Measurements from ENCODE around the gene WDR7. TPM values are rescaled to one million over a fixed set of nuclear protein-coding genes. Genes with fewer than 3 reads are reported as not detected.

WDR7 gene
- total RNA-seq, 1 experiment from 2014 or later = 20.9 TPM

DNA sequence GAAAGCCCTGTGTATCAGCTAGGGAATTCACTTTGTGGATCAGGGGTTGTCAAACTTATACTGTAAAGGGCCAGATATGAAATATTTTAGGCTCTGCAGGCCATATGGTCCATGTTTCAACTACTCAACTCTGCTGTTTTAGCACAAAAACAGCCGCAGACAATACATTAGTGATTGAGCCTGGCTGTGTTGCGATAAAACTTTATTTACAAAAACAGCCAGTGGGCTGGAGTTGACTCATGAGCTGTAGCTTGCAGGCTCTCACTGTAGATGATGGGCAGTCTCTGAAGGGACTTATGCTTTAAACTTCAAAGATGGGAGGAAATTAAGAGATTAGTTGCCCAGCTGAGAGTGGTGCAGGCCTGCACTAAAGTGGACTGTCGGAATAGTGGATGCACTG, 33.1 kb downstream of the WDR7 start:
- no peaks in the 10 kb centered on the region for H3K36me3 ChIP-seq (ENCODE audit: insufficient read depth, low read length)
- H3K27ac ChIP-seq (ENCODE audit: low read length) = no peak overlapping the region
- peaks cover 9% of the 10 kb centered on the region for H3K4me1 ChIP-seq (ENCODE audit: low read length)
- no peak overlapping the region for H2AFZ ChIP-seq (ENCODE audit: low read length)
- H3K9ac ChIP-seq (ENCODE audit: low read length) = no peak overlapping the region
- H4K20me1 ChIP-seq (ENCODE audit: insufficient read depth, low read depth, low read length) = no peaks in the 10 kb centered on the region
- H3K9me3 ChIP-seq (ENCODE audit: low read length) = no peaks in the 10 kb centered on the region
- H3K4me2 ChIP-seq (ENCODE audit: low read depth, low read length, poor library complexity, severe bottlenecking) = no peak overlapping the region
- H3K79me2 ChIP-seq (ENCODE audit: low read length) = no peaks in the 10 kb centered on the region
- H3K27me3 ChIP-seq (ENCODE audit: low read length) = no peaks in the 10 kb centered on the region
- no peak for DNase-seq
- H3K9me2 ChIP-seq (replicated peaks; ENCODE audit: insufficient read depth, low read length) = no peaks in the 10 kb centered on the region
- no peak overlapping the region for H3K4me3 ChIP-seq (ENCODE audit: low read length)

DNA sequence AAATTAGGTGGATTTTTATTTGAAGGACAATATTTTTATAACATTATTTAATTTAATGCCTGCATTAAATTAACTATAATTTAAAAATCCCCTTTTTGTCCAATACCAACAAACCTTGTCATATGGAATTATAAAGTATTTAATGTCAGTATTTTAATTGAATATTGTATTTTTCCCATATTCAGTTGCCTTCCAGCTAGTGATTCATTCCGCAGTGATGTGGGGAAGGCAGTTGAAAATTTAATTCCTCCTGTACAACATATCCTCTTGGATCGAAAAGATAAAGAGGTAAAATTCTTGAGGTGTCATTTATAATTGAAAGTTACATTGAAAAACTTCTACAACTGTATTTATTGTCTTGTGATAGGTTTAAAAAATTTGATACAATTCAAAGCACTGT, 40.4 kb downstream of the WDR7 start:
- Histone ChIP-seq H3K27ac (ENCODE audit: low read length) (no peak overlapping the region), H3K9ac (ENCODE audit: low read length) (no peak overlapping the region), H4K20me1 (ENCODE audit: insufficient read depth, low read depth, low read length) (no peaks in the 10 kb centered on the region), H3K9me3 (ENCODE audit: low read length) (no peaks in the 10 kb centered on the region), H3K79me2 (ENCODE audit: low read length) (no peaks in the 10 kb centered on the region), H3K9me2 (replicated peaks; ENCODE audit: insufficient read depth, low read length) (no peaks in the 10 kb centered on the region), H2AFZ (ENCODE audit: low read length) (no peak overlapping the region), H3K27me3 (ENCODE audit: low read length) (no peaks in the 10 kb centered on the region), H3K4me2 (ENCODE audit: low read depth, low read length, poor library complexity, severe bottlenecking) (no peak overlapping the region), H3K36me3 (ENCODE audit: insufficient read depth, low read length) (no peaks in the 10 kb centered on the region; the same call in 1 of the 2 replicates), H3K4me3 (ENCODE audit: low read length) (no peak overlapping the region), H3K4me1 (ENCODE audit: low read length) (no peaks in the 10 kb centered on the region)
- no peak for DNase-seq

DNA sequence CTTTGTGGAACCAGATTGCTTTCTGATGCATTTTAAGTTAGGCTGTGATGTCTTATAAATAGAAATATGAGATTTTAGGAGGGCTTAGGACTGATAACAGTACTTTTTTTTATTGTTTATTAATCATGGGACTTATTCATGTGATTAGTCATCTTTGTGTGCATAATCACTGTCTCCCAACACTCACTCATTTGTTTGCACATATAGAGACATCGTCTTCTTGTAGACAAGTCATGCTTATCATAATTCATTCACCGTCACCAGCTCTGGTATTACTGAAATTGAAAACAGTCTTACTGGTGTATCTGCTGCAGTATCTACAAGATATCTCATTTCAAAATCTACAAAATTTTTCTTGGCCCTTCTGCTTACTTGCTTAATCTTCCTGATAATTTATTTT, 45.8 kb downstream of the WDR7 start:
- H2AFZ ChIP-seq (ENCODE audit: low read length) = no peak overlapping the region
- DNase-seq = no peak
- H3K79me2 ChIP-seq (ENCODE audit: low read length) = no peaks in the 10 kb centered on the region
- no peaks in the 10 kb centered on the region for H3K4me1 ChIP-seq (ENCODE audit: low read length)
- no peak overlapping the region for H3K4me3 ChIP-seq (ENCODE audit: low read length)
- H3K4me2 ChIP-seq (ENCODE audit: low read depth, low read length, poor library complexity, severe bottlenecking) = no peak overlapping the region
- no peak overlapping the region for H3K9ac ChIP-seq (ENCODE audit: low read length)
- H3K36me3 ChIP-seq (ENCODE audit: insufficient read depth, low read length) = no peaks in the 10 kb centered on the region; the same call in 1 of the 2 replicates
- H3K9me2 ChIP-seq (replicated peaks; ENCODE audit: insufficient read depth, low read length) = no peaks in the 10 kb centered on the region
- H3K27me3 ChIP-seq (ENCODE audit: low read length) = no peaks in the 10 kb centered on the region
- H3K9me3 ChIP-seq (ENCODE audit: low read length) = no peaks in the 10 kb centered on the region
- H4K20me1 ChIP-seq (ENCODE audit: insufficient read depth, low read depth, low read length) = no peaks in the 10 kb centered on the region
- H3K27ac ChIP-seq (ENCODE audit: low read length) = no peak overlapping the region

DNA sequence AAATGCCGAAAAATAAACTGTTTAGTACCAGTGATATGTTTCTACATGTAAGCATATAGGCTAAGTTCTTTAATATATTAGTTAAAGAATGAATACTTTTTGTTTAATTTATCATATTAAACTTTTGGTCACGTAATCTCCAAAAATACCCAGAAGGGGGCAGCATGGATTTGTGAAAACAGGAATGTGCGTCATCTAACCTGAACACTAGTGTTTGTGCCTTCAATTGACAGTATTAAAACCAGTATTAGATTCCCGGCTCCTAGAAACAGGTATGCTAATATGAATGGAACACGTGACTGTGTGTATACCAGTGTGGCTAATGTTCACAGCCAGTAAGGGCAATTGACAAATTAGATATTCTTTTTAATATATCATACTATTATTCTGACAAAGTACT, 51.8 kb downstream of the WDR7 start:
- H3K27me3 ChIP-seq (ENCODE audit: low read length) = no peaks in the 10 kb centered on the region
- peak overlapping the region; percentile 45 for H3K4me2 ChIP-seq (ENCODE audit: low read depth, low read length, poor library complexity, severe bottlenecking)
- H3K4me3 ChIP-seq (ENCODE audit: low read length) = no peak overlapping the region
- H3K4me1 ChIP-seq (ENCODE audit: low read length) = peaks cover 8% of the 10 kb centered on the region
- H3K79me2 ChIP-seq (ENCODE audit: low read length) = no peaks in the 10 kb centered on the region
- H4K20me1 ChIP-seq (ENCODE audit: insufficient read depth, low read depth, low read length) = no peaks in the 10 kb centered on the region
- no peaks in the 10 kb centered on the region for H3K9me2 ChIP-seq (replicated peaks; ENCODE audit: insufficient read depth, low read length)
- no peak overlapping the region for H3K9ac ChIP-seq (ENCODE audit: low read length)
- H3K27ac ChIP-seq (ENCODE audit: low read length) = peak overlapping the region; percentile 38; the same call in 1 of the 2 replicates
- no peaks in the 10 kb centered on the region for H3K9me3 ChIP-seq (ENCODE audit: low read length)
- DNase-seq = peak; percentile 79
- no peaks in the 10 kb centered on the region for H3K36me3 ChIP-seq (ENCODE audit: insufficient read depth, low read length)
- H2AFZ ChIP-seq (ENCODE audit: low read length) = peak overlapping the region; percentile 50; the same call in 1 of the 2 replicates

DNA sequence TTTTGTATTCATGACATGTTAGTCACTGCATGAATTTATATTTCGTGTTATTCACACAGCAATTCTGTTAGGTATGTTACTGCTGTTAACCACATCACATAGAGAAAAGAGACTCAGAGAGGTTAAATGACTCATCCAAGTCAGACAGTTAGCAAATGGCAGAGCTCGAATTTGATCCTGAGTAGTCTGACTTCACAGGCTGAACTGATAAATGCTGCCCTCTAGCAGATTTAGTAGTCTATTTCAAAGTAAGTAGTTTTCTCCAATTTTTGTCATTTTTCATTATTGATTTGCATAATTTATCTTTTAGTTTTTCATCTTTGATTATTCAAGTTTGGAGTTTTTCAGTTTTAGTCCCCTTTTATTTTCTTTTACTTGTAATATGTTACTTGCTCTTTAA, 58.3 kb downstream of the WDR7 start:
- H3K4me3 ChIP-seq (ENCODE audit: low read length) = no peak overlapping the region
- no peak overlapping the region for H3K4me2 ChIP-seq (ENCODE audit: low read depth, low read length, poor library complexity, severe bottlenecking)
- no peaks in the 10 kb centered on the region for H3K79me2 ChIP-seq (ENCODE audit: low read length)
- no peak overlapping the region for H3K27ac ChIP-seq (ENCODE audit: low read length)
- H3K36me3 ChIP-seq (ENCODE audit: insufficient read depth, low read length) = no peaks in the 10 kb centered on the region
- no peaks in the 10 kb centered on the region for H3K9me3 ChIP-seq (ENCODE audit: low read length)
- no peaks in the 10 kb centered on the region for H3K27me3 ChIP-seq (ENCODE audit: low read length)
- no peaks in the 10 kb centered on the region for H3K9me2 ChIP-seq (replicated peaks; ENCODE audit: insufficient read depth, low read length)
- no peak overlapping the region for H2AFZ ChIP-seq (ENCODE audit: low read length)
- H3K9ac ChIP-seq (ENCODE audit: low read length) = no peak overlapping the region
- DNase-seq = peak; percentile 80
- no peaks in the 10 kb centered on the region for H4K20me1 ChIP-seq (ENCODE audit: insufficient read depth, low read depth, low read length)
- H3K4me1 ChIP-seq (ENCODE audit: low read length) = peaks cover 5% of the 10 kb centered on the region; the same call in 1 of the 2 replicates

DNA sequence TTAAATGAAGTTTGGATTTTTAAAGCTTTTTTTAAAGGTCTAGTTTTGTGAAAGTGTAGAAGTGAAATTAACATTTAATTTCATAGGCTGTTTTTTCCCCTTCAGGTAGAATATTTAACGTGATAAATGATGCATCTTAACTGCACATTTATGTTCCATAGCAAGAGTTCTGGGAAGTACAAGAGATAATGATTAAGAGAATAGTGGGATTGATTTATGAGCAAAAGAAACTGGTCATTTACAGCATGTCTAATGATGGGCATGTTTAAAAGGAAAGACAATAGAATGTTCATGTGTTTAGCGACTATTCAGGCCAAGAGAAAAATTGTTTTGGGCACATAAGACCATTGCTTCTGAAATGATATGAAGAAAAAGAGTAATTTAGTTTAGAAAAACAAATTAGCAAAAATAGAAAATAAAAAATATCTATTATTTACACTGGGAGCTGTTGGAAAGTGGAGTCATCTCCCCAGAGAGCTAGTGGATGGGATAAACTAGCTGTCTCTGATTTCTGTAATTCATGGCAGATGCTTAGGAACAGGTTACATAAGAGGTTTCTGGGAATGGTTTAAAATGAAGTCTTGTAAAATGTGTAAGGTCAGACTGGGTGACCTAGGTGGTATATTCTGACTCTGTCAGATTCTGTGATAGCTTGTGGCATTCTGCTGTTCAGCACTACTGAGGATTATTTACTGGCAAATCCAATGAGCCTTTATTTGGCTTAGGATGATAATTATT, 60.7 kb downstream of the WDR7 start:
- DNase-seq = no peak
- H3K9me2 ChIP-seq (replicated peaks; ENCODE audit: insufficient read depth, low read length) = no peaks in the 10 kb centered on the region
- H3K9me3 ChIP-seq (ENCODE audit: low read length) = no peaks in the 10 kb centered on the region
- no peak overlapping the region for H2AFZ ChIP-seq (ENCODE audit: low read length)
- H3K27me3 ChIP-seq (ENCODE audit: low read length) = no peaks in the 10 kb centered on the region
- H3K27ac ChIP-seq (ENCODE audit: low read length) = no peak overlapping the region
- H3K79me2 ChIP-seq (ENCODE audit: low read length) = no peaks in the 10 kb centered on the region
- H4K20me1 ChIP-seq (ENCODE audit: insufficient read depth, low read depth, low read length) = no peaks in the 10 kb centered on the region
- no peak overlapping the region for H3K4me3 ChIP-seq (ENCODE audit: low read length)
- no peak overlapping the region for H3K9ac ChIP-seq (ENCODE audit: low read length)
- H3K4me1 ChIP-seq (ENCODE audit: low read length) = peaks cover 5% of the 10 kb centered on the region; the same call in 1 of the 2 replicates
- H3K4me2 ChIP-seq (ENCODE audit: low read depth, low read length, poor library complexity, severe bottlenecking) = no peak overlapping the region
- H3K36me3 ChIP-seq (ENCODE audit: insufficient read depth, low read length) = no peaks in the 10 kb centered on the region

DNA sequence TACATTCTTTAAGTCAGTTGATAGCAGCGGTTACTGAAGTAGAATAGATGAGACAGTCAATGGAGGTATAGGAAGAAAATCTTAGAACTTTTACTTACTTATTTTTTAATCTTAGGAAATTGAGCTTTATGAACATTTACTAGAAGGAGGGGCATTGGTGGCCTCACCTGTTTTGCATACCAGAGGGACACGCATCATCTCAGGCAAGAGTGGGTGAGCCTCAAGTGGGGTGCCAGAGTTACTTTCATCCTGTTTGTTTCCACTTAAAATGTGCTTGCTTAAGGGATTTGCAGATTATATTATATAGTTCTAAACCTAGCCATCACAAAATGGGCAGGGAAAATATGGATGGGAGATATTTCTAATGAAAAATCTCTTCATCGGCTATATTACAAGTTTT, 61.6 kb downstream of the WDR7 start:
- no peak overlapping the region for H2AFZ ChIP-seq (ENCODE audit: low read length)
- no peak overlapping the region for H3K4me2 ChIP-seq (ENCODE audit: low read depth, low read length, poor library complexity, severe bottlenecking)
- DNase-seq = no peak
- no peaks in the 10 kb centered on the region for H3K36me3 ChIP-seq (ENCODE audit: insufficient read depth, low read length)
- no peaks in the 10 kb centered on the region for H3K9me2 ChIP-seq (replicated peaks; ENCODE audit: insufficient read depth, low read length)
- H3K4me1 ChIP-seq (ENCODE audit: low read length) = peaks cover 5% of the 10 kb centered on the region; the same call in 1 of the 2 replicates
- H3K9me3 ChIP-seq (ENCODE audit: low read length) = no peaks in the 10 kb centered on the region
- H3K27ac ChIP-seq (ENCODE audit: low read length) = no peak overlapping the region
- H4K20me1 ChIP-seq (ENCODE audit: insufficient read depth, low read depth, low read length) = no peaks in the 10 kb centered on the region
- H3K9ac ChIP-seq (ENCODE audit: low read length) = no peak overlapping the region
- no peaks in the 10 kb centered on the region for H3K27me3 ChIP-seq (ENCODE audit: low read length)
- H3K4me3 ChIP-seq (ENCODE audit: low read length) = no peak overlapping the region
- H3K79me2 ChIP-seq (ENCODE audit: low read length) = no peaks in the 10 kb centered on the region

DNA sequence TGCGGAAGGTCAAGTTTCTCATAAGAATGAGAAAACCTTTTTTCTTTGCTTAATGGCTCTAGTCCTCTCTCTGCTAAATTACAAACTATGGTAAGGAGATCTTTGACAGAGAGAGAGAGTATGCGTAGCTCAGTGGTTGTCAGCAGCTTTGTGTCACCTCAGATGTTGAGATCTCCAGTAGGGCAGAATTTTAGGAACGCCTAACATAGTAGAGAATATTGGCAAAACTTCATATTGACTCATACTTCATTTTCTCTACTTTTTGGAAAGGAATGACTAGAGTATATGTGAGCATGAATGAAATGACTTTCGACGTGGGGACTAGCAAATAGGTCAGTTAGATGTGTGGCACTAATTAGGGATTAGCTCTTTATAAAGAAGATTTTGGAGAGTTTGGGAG, 64.0 kb downstream of the WDR7 start:
- Histone ChIP-seq H3K4me2 (ENCODE audit: low read depth, low read length, poor library complexity, severe bottlenecking) (no peak overlapping the region), H3K9me3 (ENCODE audit: low read length) (no peaks in the 10 kb centered on the region), H3K27ac (ENCODE audit: low read length) (no peak overlapping the region), H2AFZ (ENCODE audit: low read length) (no peak overlapping the region), H4K20me1 (ENCODE audit: insufficient read depth, low read depth, low read length) (no peaks in the 10 kb centered on the region), H3K4me1 (ENCODE audit: low read length) (peaks cover 5% of the 10 kb centered on the region; the same call in 1 of the 2 replicates), H3K79me2 (ENCODE audit: low read length) (no peaks in the 10 kb centered on the region), H3K9ac (ENCODE audit: low read length) (no peak overlapping the region), H3K27me3 (ENCODE audit: low read length) (no peaks in the 10 kb centered on the region), H3K36me3 (ENCODE audit: insufficient read depth, low read length) (no peaks in the 10 kb centered on the region), H3K9me2 (replicated peaks; ENCODE audit: insufficient read depth, low read length) (no peaks in the 10 kb centered on the region), H3K4me3 (ENCODE audit: low read length) (no peak overlapping the region)
- DNase-seq = no peak

Measured in Karpas-422 (cell line).